Measurements from ENCODE around the gene IRF2BP1.
A peak's percentile ranks its signal among the peaks of the same experiment; 100 is the strongest.

- peak in 1 of 7 experiments; percentile 6 for TF ChIP-seq CTCF (IDR thresholded peaks at IDR 0.05)
- TF ChIP-seq POLR2A (IDR thresholded peaks at IDR 0.05), result no peak
- TF ChIP-seq POLR2AphosphoS5 (IDR thresholded peaks at IDR 0.05), result peak; percentile 83 to 93 (median 92)
- TF ChIP-seq EP300 (IDR thresholded peaks at IDR 0.05), result no peak
Observed at GRCh38 chr19:45886427-45887199, 672 bp upstream of the IRF2BP1 start.
